BLaER1 treated with 17β-estradiol and CSF1 and Interleukin-3, amounts not matched to agents 10 nM and 100 nM (cell line): ENCODE measurements around the gene RNU1-4.
"Not testable (repeated sequence)": the region's sequence is repeated elsewhere in the genome, so short reads cannot be mapped to it uniquely, and the experiment has no call there.

ENCODE experiments used
- H3K27ac ChIP-seq, 11 experiments: shearing (Covaris generic); formaldehyde crosslinking; 2 replicates each; pipeline ENCODE4 v1.8.1; 2022
- H3K27me3 ChIP-seq, 11 experiments: shearing (Covaris generic); formaldehyde crosslinking; 2 replicates each; pipeline ENCODE4 v1.8.1; 2022
- H3K36me3 ChIP-seq, 11 experiments: shearing (Covaris generic); formaldehyde crosslinking; 2 replicates each; pipeline ENCODE4 v1.8.1; 2022
- H3K4me1 ChIP-seq, 10 experiments: shearing (Covaris generic); formaldehyde crosslinking; 2 replicates each; pipeline ENCODE4 v1.8.1; 2022
- H3K4me2 ChIP-seq, 11 experiments: shearing (Covaris generic); formaldehyde crosslinking; 2 replicates each; pipeline ENCODE4 v1.8.1; 2022
- H3K4me3 ChIP-seq, 10 experiments: shearing (Covaris generic); formaldehyde crosslinking; 2 replicates each; pipeline ENCODE4 v1.8.1; 2022
- H3K9ac ChIP-seq, 11 experiments: shearing (Covaris generic); formaldehyde crosslinking; 2 replicates each; pipeline ENCODE4 v1.8.1; 2022
- H3K9me3 ChIP-seq, 11 experiments: shearing (Covaris generic); formaldehyde crosslinking; replicated peaks in 1 of 11; 2 replicates each; pipeline ENCODE4 v1.8.1; 2022
- H4K20me1 ChIP-seq, 11 experiments: shearing (Covaris generic); formaldehyde crosslinking; 2 replicates each; pipeline ENCODE4 v1.8.1; 2022

Gene RNU1-4

GRCh38 chr1:16786362-16786761, 46.0 kb downstream of the RNU1-4 start:
- H3K4me1 ChIP-seq, H3K4me3 ChIP-seq, H3K27ac ChIP-seq, H4K20me1 ChIP-seq, H3K9me3 ChIP-seq, H3K9ac ChIP-seq, H3K27me3 ChIP-seq, H3K36me3 ChIP-seq, H3K4me2 ChIP-seq: not testable (repeated sequence)

DNA sequence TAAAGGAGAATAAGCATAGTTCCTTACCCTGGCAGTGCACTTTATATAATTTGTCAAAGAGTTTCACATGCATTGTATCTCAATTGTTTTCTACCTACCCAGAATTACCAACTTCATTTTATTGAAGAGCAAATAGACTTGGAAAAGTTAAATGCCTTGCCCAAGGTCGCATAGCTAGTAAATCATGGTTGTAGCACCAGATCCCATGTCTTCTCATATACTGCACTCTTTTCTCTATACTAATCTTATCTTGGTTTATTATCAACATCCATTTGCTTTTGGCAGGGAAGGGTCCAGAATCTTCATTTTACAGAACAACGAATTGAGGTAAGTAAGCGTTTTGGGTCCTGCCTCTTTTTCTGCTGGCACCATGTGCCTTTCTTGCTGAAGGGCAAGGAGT, 46.9 kb downstream of the RNU1-4 start:
- H3K9ac ChIP-seq, H3K4me3 ChIP-seq, H3K4me1 ChIP-seq, H4K20me1 ChIP-seq, H3K36me3 ChIP-seq, H3K4me2 ChIP-seq, H3K27me3 ChIP-seq, H3K27ac ChIP-seq, H3K9me3 ChIP-seq: not testable (repeated sequence)

- H3K4me2 ChIP-seq, H3K36me3 ChIP-seq, H3K4me1 ChIP-seq, H4K20me1 ChIP-seq, H3K9ac ChIP-seq, H3K27ac ChIP-seq, H3K4me3 ChIP-seq, H3K9me3 ChIP-seq, H3K27me3 ChIP-seq: not testable (repeated sequence)
These were observed 47.4 kb downstream of the RNU1-4 start for GRCh38 chr1:16787711-16788110.
